Keratinocyte (primary cell): Measurements from ENCODE around the gene GPRC5C.

Experiments
- EZH2 ChIP-seq: IDR thresholded peaks from one replicate; pipeline ENCODE4 v1.6.1; 2012; ENCODE audit warnings: inconsistent platforms, mild to moderate bottlenecking, low read length, moderate library complexity
- TF ChIP-seq, protein P1 (sequence below), 3 experiments: IDR thresholded peaks in 1 of 3; conservative IDR thresholded peaks in 1 of 3; optimal IDR thresholded peaks in 1 of 3; 2 replicates in 2 of 3; 3 replicates in 1 of 3; pipeline versions ENCODE3 to v1.5.1; 2011; ENCODE audit warnings: low read length in 3 of 3, mild to moderate bottlenecking in 3 of 3, moderate library complexity in 2 of 3, control low read depth in 1 of 3, inconsistent platforms in 1 of 3; ENCODE audit not compliant: insufficient read depth in 2 of 3; ENCODE audit errors: extremely low read depth in 1 of 3

DNA sequence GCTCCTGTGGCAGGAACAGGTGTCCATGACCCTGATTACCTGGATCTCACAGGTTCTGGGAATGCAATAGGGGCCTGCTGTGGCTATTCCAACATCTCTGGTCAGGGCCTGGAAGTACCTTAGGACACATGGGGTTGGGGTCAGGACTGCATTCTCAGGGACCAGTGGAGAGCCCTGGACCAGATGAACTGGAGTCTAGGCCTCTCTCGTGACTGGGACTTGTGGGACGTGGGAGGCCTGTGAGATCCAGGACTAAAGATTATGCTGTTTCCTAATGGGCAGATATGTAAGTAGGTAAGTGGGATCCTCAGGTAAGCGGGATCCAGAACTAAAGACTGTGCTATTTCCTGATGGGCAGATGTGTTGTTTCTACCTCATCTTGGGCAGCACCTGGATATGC, 18.3 kb downstream of the GPRC5C start:
- TF ChIP-seq, protein P1, sequence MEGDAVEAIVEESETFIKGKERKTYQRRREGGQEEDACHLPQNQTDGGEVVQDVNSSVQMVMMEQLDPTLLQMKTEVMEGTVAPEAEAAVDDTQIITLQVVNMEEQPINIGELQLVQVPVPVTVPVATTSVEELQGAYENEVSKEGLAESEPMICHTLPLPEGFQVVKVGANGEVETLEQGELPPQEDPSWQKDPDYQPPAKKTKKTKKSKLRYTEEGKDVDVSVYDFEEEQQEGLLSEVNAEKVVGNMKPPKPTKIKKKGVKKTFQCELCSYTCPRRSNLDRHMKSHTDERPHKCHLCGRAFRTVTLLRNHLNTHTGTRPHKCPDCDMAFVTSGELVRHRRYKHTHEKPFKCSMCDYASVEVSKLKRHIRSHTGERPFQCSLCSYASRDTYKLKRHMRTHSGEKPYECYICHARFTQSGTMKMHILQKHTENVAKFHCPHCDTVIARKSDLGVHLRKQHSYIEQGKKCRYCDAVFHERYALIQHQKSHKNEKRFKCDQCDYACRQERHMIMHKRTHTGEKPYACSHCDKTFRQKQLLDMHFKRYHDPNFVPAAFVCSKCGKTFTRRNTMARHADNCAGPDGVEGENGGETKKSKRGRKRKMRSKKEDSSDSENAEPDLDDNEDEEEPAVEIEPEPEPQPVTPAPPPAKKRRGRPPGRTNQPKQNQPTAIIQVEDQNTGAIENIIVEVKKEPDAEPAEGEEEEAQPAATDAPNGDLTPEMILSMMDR (optimal IDR thresholded peaks at IDR 0.05 in 1 of 3, IDR thresholded peaks at IDR 0.05 in 1 of 3, conservative IDR thresholded peaks at IDR 0.05 in 1 of 3; ENCODE audit: extremely low read depth in 1 of 3, insufficient read depth in 2 of 3, low read length in 3 of 3) = no peak
- TF ChIP-seq EZH2 = no peak
